Measurements from ENCODE around the gene POMP. TPM values are rescaled to one million over a fixed set of nuclear protein-coding genes. Genes with fewer than 3 reads are reported as not detected.
A peak's percentile ranks its signal among the peaks of the same experiment; 100 is the strongest.

POMP gene, protein sequence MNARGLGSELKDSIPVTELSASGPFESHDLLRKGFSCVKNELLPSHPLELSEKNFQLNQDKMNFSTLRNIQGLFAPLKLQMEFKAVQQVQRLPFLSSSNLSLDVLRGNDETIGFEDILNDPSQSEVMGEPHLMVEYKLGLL
- total RNA-seq (2021) (90.8 to 95.0 TPM (median 92.2 TPM) in 3 replicates), Bru-seq, nascent RNA (percentile 95 among the genes with signal in this experiment)
- long read RNA-seq, experiment 1, transcript POMP-201 (6 exons, 1,330 nt), result major isoform, 498 of 515 reads
- long read RNA-seq, experiment 1, partial matches to known transcripts, result 11 of 515 reads
- long read RNA-seq, experiment 1, other reads (novel, unspliced or antisense), result 6 of 515 reads
- long read RNA-seq, experiment 2, transcript POMP-201 (6 exons, 1,330 nt), result major isoform, 198 of 277 reads
- long read RNA-seq, experiment 2, partial matches to known transcripts, result 51 of 277 reads
- long read RNA-seq, experiment 2, other reads (novel, unspliced or antisense), result 28 of 277 reads
- long read RNA-seq, experiment 3, transcript POMP-201 (6 exons, 1,330 nt), result major isoform, 137 of 142 reads
- long read RNA-seq, experiment 3, partial matches to known transcripts, result 0 of 142 reads
- long read RNA-seq, experiment 3, other reads (novel, unspliced or antisense), result 4 of 142 reads

DNA sequence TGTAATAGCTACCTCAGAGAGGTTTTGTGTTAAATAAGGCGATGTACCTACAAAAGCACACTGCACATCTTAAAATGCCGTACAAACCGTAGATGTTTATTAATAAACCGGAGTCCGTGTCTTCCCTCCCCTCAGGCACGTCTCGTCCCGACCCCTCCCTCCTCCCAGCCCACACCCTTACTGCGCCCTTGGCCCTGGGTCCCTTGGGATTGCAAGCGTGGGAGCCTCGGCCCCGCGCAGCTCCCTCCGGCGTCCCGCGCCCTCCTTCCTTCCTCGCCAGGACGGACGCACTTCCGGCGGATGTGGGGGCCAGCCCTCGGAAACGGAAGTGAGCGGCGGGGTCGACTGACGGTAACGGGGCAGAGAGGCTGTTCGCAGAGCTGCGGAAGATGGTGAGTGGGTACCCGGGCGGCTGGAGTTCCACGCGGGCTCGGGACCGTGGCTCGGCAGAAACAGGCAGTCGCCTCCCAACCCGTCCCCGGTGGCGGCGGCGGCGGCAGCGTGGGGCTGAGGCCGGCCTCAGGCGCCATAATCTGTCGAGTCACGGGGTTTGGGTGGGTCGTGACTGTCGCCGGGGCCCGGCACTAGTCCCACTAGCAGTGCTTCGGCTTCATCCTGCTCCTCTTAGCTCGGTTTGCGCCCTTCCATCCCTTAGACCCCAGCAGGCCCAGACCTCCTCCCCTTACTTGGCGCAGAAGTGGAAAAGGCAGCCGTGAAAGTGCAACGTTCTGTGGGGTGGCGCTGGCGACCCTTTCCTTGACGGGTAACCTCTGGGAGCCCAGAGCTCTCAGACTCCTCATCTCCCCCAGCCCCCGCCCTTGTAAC is at the start of gene POMP:
Gene POMP (plus strand): TSS at position 335 of the 825 bp plus-strand sequence. CDS start 55 bp downstream, at position 390.
- peaks cover 13% of the 10 kb centered on the region for H3K36me3 Mint-ChIP-seq
- POLR2A ChIA-PET, result interaction anchor here (0.6 kb wide), 1 partner anchor 28 kb away, joined by 3 read pairs; no protein-coding TSS in a partner anchor
- peak within 1 kb of the TSS; percentile 51 for H3K27ac Mint-ChIP-seq
- TF ChIP-seq, protein P1, sequence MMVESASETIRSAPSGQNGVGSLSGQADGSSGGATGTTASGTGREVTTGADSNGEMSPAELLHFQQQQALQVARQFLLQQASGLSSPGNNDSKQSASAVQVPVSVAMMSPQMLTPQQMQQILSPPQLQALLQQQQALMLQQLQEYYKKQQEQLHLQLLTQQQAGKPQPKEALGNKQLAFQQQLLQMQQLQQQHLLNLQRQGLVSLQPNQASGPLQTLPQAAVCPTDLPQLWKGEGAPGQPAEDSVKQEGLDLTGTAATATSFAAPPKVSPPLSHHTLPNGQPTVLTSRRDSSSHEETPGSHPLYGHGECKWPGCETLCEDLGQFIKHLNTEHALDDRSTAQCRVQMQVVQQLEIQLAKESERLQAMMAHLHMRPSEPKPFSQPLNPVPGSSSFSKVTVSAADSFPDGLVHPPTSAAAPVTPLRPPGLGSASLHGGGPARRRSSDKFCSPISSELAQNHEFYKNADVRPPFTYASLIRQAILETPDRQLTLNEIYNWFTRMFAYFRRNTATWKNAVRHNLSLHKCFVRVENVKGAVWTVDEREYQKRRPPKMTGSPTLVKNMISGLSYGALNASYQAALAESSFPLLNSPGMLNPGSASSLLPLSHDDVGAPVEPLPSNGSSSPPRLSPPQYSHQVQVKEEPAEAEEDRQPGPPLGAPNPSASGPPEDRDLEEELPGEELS (CRISPR knock-in tag; IDR thresholded peaks at IDR 0.05), result peak; percentile 83
- no peak for TF ChIP-seq TCF7 (CRISPR knock-in tag; IDR thresholded peaks at IDR 0.05; ENCODE audit: low read depth)
- peak; percentile 54; the same call in 1 of the 2 replicates for TF ChIP-seq ZBTB21 (CRISPR knock-in tag; IDR thresholded peaks at IDR 0.05; ENCODE audit: borderline replicate concordance)
- no peak for TF ChIP-seq IRF2 (CRISPR knock-in tag; IDR thresholded peaks at IDR 0.05; ENCODE audit: borderline replicate concordance, low read depth)
- TF ChIP-seq, protein P2, sequence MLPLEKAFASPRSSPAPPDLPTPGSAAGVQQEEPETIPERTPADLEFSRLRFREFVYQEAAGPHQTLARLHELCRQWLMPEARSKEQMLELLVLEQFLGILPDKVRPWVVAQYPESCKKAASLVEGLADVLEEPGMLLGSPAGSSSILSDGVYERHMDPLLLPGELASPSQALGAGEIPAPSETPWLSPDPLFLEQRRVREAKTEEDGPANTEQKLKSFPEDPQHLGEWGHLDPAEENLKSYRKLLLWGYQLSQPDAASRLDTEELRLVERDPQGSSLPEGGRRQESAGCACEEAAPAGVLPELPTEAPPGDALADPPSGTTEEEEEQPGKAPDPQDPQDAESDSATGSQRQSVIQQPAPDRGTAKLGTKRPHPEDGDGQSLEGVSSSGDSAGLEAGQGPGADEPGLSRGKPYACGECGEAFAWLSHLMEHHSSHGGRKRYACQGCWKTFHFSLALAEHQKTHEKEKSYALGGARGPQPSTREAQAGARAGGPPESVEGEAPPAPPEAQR (CRISPR knock-in tag; IDR thresholded peaks at IDR 0.05), result no peak
- TF ChIP-seq ATF1 (CRISPR knock-in tag; IDR thresholded peaks at IDR 0.05), result no peak
- TF ChIP-seq SOX15 (CRISPR knock-in tag; IDR thresholded peaks at IDR 0.05), result no peak
- TF ChIP-seq ZNF232 (CRISPR knock-in tag; IDR thresholded peaks at IDR 0.05), result peak; percentile 77; the same call in 1 of the 2 replicates
- TF ChIP-seq ZNF263 (CRISPR knock-in tag; IDR thresholded peaks at IDR 0.05; ENCODE audit: low read depth), result 0 out of 2 replicates have a peak, but pooled peaks have one; percentile 44
- no peak for TF ChIP-seq RORB (CRISPR knock-in tag; IDR thresholded peaks at IDR 0.05)
- TF ChIP-seq CREM (CRISPR knock-in tag; IDR thresholded peaks at IDR 0.05), result peak; percentile 90
- TF ChIP-seq ZNF317 (CRISPR knock-in tag; IDR thresholded peaks at IDR 0.05; ENCODE audit: borderline replicate concordance, low read depth), result no peak
- peak; percentile 99 for TF ChIP-seq ETV6 (CRISPR knock-in tag; IDR thresholded peaks at IDR 0.05)
- TF ChIP-seq TEAD4 (CRISPR knock-in tag; IDR thresholded peaks at IDR 0.05), result 0 out of 2 replicates have a peak, but pooled peaks have one; percentile 17
- TF ChIP-seq, protein P3, sequence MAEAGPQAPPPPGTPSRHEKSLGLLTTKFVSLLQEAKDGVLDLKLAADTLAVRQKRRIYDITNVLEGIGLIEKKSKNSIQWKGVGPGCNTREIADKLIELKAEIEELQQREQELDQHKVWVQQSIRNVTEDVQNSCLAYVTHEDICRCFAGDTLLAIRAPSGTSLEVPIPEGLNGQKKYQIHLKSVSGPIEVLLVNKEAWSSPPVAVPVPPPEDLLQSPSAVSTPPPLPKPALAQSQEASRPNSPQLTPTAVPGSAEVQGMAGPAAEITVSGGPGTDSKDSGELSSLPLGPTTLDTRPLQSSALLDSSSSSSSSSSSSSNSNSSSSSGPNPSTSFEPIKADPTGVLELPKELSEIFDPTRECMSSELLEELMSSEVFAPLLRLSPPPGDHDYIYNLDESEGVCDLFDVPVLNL (CRISPR knock-in tag; IDR thresholded peaks at IDR 0.05; ENCODE audit: borderline replicate concordance, low read depth), result no peak
- TF ChIP-seq, protein P4, sequence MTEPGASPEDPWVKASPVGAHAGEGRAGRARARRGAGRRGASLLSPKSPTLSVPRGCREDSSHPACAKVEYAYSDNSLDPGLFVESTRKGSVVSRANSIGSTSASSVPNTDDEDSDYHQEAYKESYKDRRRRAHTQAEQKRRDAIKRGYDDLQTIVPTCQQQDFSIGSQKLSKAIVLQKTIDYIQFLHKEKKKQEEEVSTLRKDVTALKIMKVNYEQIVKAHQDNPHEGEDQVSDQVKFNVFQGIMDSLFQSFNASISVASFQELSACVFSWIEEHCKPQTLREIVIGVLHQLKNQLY (CRISPR knock-in tag; IDR thresholded peaks at IDR 0.05), result 0 out of 2 replicates have a peak, but pooled peaks have one; percentile 13
- TF ChIP-seq, protein P5, sequence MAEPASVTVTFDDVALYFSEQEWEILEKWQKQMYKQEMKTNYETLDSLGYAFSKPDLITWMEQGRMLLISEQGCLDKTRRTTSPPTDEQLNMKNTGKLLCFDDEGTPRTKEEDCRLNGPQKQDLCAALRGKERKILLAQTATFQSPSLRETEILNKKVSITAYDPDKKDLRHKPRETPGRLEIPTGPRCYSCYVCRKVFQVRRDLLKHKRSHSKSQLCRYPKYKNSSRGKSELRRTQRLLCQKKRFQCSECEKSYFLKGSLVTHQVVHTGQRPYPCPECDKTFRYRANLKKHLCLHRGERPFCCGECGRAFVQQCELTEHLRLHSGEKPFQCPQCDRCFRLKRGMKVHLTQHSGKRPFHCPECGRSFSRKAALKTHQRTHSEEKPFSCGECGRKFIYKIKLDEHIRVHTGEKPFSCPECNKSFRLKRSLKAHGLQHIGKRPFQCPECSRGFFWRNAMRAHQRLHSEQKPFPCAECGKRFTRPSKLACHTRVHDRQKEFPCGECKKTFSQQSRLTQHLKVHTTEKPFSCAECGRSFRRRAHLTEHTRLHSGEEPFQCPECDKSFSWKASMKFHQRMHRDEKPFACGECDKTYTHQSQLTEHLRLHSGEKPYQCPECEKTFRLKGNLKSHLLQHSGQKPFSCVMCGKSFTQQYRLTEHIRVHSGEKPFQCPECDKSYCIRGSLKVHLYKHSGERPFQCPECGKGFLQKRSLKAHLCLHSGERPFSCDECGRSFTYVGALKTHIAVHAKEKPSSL (CRISPR knock-in tag; conservative IDR thresholded peaks at IDR 0.05), result no peak
- TF ChIP-seq, protein P6, sequence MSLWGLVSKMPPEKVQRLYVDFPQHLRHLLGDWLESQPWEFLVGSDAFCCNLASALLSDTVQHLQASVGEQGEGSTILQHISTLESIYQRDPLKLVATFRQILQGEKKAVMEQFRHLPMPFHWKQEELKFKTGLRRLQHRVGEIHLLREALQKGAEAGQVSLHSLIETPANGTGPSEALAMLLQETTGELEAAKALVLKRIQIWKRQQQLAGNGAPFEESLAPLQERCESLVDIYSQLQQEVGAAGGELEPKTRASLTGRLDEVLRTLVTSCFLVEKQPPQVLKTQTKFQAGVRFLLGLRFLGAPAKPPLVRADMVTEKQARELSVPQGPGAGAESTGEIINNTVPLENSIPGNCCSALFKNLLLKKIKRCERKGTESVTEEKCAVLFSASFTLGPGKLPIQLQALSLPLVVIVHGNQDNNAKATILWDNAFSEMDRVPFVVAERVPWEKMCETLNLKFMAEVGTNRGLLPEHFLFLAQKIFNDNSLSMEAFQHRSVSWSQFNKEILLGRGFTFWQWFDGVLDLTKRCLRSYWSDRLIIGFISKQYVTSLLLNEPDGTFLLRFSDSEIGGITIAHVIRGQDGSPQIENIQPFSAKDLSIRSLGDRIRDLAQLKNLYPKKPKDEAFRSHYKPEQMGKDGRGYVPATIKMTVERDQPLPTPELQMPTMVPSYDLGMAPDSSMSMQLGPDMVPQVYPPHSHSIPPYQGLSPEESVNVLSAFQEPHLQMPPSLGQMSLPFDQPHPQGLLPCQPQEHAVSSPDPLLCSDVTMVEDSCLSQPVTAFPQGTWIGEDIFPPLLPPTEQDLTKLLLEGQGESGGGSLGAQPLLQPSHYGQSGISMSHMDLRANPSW (CRISPR knock-in tag; conservative IDR thresholded peaks at IDR 0.05; ENCODE audit: low read depth), result no peak
- TF ChIP-seq, protein P7, sequence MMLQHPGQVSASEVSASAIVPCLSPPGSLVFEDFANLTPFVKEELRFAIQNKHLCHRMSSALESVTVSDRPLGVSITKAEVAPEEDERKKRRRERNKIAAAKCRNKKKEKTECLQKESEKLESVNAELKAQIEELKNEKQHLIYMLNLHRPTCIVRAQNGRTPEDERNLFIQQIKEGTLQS (CRISPR knock-in tag; conservative IDR thresholded peaks at IDR 0.05), result no peak
- TF ChIP-seq KAT7 (CRISPR knock-in tag; IDR thresholded peaks at IDR 0.05; ENCODE audit: borderline replicate concordance), result peak; percentile 74; the same call in 1 of the 2 replicates
- TF ChIP-seq JUN (CRISPR knock-in tag; IDR thresholded peaks at IDR 0.05), result no peak
- no peak for TF ChIP-seq ZNF416 (CRISPR knock-in tag; IDR thresholded peaks at IDR 0.05)
- TF ChIP-seq, protein P8, sequence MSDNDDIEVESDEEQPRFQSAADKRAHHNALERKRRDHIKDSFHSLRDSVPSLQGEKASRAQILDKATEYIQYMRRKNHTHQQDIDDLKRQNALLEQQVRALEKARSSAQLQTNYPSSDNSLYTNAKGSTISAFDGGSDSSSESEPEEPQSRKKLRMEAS (CRISPR knock-in tag; IDR thresholded peaks at IDR 0.05), result peak; percentile 64

More for the DNA sequence above, at the start of gene POMP:
- DNase-seq (ENCODE audit: low spot score), result peak; percentile 80
- Mint-ChIP-seq H3K27me3 (ENCODE audit: low read depth) (no peaks in the 10 kb centered on the region), H3K9me3 (no peaks in the 10 kb centered on the region), H3K4me1 (peaks cover 35% of the 10 kb centered on the region), H3K4me3 (peak within 1 kb of the TSS; percentile 92)
- ATAC-seq, result peak; percentile 91
- CTCF ChIA-PET, result interaction anchor here (1.0 to 4.2 kb wide), 8 partner anchors 20 to 335 kb away, joined by 3 to 23 read pairs (median 4); no protein-coding TSS in a partner anchor
